Measurements from ENCODE around the gene HPS1.
"Not testable (repeated sequence)": the region's sequence is repeated elsewhere in the genome, so short reads cannot be mapped to it uniquely, and the experiment has no call there.

The HPS1 gene

GRCh38 chr10:98384531-98385133, 62.1 kb downstream of the HPS1 start:
- no peak for DNase-seq

GRCh38 chr10:98383869-98384268, 62.9 kb downstream of the HPS1 start:
- no peak for DNase-seq

GRCh38 chr10:98383134-98383667, 63.5 kb downstream of the HPS1 start:
- DNase-seq, result not testable (repeated sequence)

- no peak for DNase-seq
These were observed 64.0 kb downstream of the HPS1 start for GRCh38 chr10:98382691-98383101.

- DNase-seq, result no peak
These were observed 66.0 kb downstream of the HPS1 start for GRCh38 chr10:98380493-98381339.

GRCh38 chr10:98378722-98379121, 68.0 kb downstream of the HPS1 start:
- no peak for DNase-seq

- DNase-seq, result no peak
These were observed 69.2 kb downstream of the HPS1 start for GRCh38 chr10:98377536-98377935.

- no peak for DNase-seq
These were observed 69.7 kb downstream of the HPS1 start for GRCh38 chr10:98377001-98377400.

- no peak for DNase-seq
These were observed 70.2 kb downstream of the HPS1 start for GRCh38 chr10:98376485-98376884.

- no peak for DNase-seq
These were observed 72.3 kb downstream of the HPS1 start for GRCh38 chr10:98374217-98374985.

GRCh38 chr10:98373260-98374040, 73.3 kb downstream of the HPS1 start:
- DNase-seq, result no peak

- DNase-seq, result no peak
These were observed 75.6 kb downstream of the HPS1 start for GRCh38 chr10:98370831-98371820.

GRCh38 chr10:98369801-98370200, 76.9 kb downstream of the HPS1 start:
- DNase-seq, result no peak

GRCh38 chr10:98368644-98369043, 78.1 kb downstream of the HPS1 start:
- DNase-seq, result no peak

- DNase-seq, result no peak
These were observed 78.9 kb downstream of the HPS1 start for GRCh38 chr10:98367604-98368451.

Measured in NCI-H1694 (cell line).